Activated B cell treated with CpG ODN at 0.5 μM for 24 hours (primary cell): ENCODE data around the gene HEXD. TPM values are rescaled to one million over a fixed set of nuclear protein-coding genes. Genes with fewer than 3 reads are reported as not detected.

Source experiments
- ATAC-seq: fragments of 200-7000 bp; cut with Tn5 transposase; one replicate; pipeline ENCODE4 v1.10.0; 2021; ENCODE audit warnings: low read depth, mild to moderate bottlenecking, moderate library complexity
- CTCF ChIA-PET: fragments of 350-600 bp; sonication (Branson Sonifier 250); formaldehyde crosslinking; loops from one replicate; lab custom pipeline; 2021; ENCODE audit warnings: antibody characterized with exemption; lab: Charles Lee
- POLR2A ChIA-PET: fragments of 350-600 bp; sonication (Branson Sonifier 250); formaldehyde crosslinking; loops from one replicate; lab custom pipeline; 2021; ENCODE audit warnings: antibody characterized with exemption; lab: Charles Lee
- DNase-seq: peaks from one replicate; pipeline ENCODE4 v3.0.0; 2022
- H3K27ac Mint-ChIP-seq: one replicate; pipeline ENCODE4 v1.8.0; 2020; ENCODE audit warnings: mixed read lengths
- H3K27me3 Mint-ChIP-seq: one replicate; pipeline ENCODE4 v1.8.0; 2021; ENCODE audit warnings: mixed read lengths
- H3K36me3 Mint-ChIP-seq: one replicate; pipeline ENCODE4 v1.8.0; 2021; ENCODE audit warnings: low read depth, mixed read lengths
- H3K4me1 Mint-ChIP-seq: one replicate; pipeline ENCODE4 v1.8.0; 2021; ENCODE audit warnings: mixed read lengths
- H3K4me3 Mint-ChIP-seq: one replicate; pipeline ENCODE4 v1.8.0; 2020; ENCODE audit warnings: mild to moderate bottlenecking, mixed read lengths
- H3K9me3 Mint-ChIP-seq: one replicate; pipeline ENCODE4 v1.8.0; 2020; ENCODE audit warnings: mixed read lengths
- intact Hi-C: fragments of 100-400 bp; cut with micrococcal nuclease; formaldehyde crosslinking; loops from one replicate; pipeline ENCODE4 v1.15.1; 2024
- total RNA-seq: library from RNA; stranded (reverse); gene quantifications from 2 replicates; pipeline ENCODE4 v1.2.3, GENCODE V29; 2022
- TF ChIP-seq, protein P1 (sequence below): fragments of 200-600 bp; IDR thresholded peaks from one replicate; pipeline ENCODE4 v1.8.0; 2022; ENCODE audit warnings: antibody characterized with exemption, mild to moderate bottlenecking

The HEXD gene
- total RNA-seq, 1 donor from 2014 or later, result 88.8 TPM

DNA sequence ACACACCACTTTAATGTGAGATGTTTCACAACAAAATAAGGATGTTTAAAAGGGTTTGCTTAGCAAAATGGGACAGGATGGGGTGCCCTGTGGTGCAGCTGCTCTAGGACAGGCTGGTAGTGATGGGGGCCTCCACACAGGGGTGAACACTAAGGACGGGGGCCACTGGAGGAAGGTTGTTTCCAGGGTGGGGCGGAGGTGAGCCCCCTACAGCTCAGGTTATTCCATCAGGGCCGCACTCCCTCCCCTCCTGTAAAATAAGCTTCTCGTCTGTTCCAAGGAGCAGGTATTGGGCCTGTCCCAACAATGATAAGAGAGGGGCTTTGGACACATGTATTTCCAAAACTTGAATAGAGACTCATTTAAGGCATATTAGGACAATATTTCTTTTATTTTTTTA is 1.9 kb upstream of the HEXD start:
- peaks cover 32% of the 10 kb centered on the region for H3K36me3 Mint-ChIP-seq
- H3K9me3 Mint-ChIP-seq, result no peaks in the 10 kb centered on the region
- H3K4me1 Mint-ChIP-seq, result peaks cover 30% of the 10 kb centered on the region
- POLR2A ChIA-PET, result interaction anchor here (0.6 kb wide), 1 partner anchor 64 kb away, joined by 4 read pairs; no protein-coding TSS in a partner anchor
- no peak for DNase-seq
- ATAC-seq, result no peak
- CTCF ChIA-PET, result interaction anchor here (1.0 kb wide), 1 partner anchor 64 kb away, joined by 3 read pairs; no protein-coding TSS in a partner anchor
- H3K4me3 Mint-ChIP-seq, result no peak overlapping the region
- no peak overlapping the region for H3K27ac Mint-ChIP-seq
- no peaks in the 10 kb centered on the region for H3K27me3 Mint-ChIP-seq
- TF ChIP-seq, protein P1, sequence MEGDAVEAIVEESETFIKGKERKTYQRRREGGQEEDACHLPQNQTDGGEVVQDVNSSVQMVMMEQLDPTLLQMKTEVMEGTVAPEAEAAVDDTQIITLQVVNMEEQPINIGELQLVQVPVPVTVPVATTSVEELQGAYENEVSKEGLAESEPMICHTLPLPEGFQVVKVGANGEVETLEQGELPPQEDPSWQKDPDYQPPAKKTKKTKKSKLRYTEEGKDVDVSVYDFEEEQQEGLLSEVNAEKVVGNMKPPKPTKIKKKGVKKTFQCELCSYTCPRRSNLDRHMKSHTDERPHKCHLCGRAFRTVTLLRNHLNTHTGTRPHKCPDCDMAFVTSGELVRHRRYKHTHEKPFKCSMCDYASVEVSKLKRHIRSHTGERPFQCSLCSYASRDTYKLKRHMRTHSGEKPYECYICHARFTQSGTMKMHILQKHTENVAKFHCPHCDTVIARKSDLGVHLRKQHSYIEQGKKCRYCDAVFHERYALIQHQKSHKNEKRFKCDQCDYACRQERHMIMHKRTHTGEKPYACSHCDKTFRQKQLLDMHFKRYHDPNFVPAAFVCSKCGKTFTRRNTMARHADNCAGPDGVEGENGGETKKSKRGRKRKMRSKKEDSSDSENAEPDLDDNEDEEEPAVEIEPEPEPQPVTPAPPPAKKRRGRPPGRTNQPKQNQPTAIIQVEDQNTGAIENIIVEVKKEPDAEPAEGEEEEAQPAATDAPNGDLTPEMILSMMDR, result no peak
- intact Hi-C loops, result loop anchor here (5.0 kb wide), 2 partner anchors 209 to 281 kb away; partner anchors contain the start of gene RAB40B

DNA sequence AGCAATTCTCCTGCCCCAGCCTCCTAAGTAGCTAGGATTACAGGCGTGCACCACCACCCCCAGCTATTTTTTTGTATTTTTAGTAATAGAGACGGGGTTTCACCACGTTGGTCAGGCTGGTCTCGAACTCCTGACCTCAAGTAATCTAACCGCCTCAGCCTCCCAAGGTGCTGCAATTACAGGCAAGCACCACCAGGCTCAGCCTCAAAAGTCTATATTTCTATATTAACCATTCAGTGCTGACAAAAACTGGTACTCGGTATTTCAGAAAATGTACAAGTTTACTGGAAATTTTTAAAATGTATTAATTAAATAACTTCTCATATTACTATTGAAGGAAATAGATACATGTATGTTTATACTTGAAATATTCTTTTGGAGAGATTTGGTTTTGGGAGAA is 1.4 kb upstream of the HEXD start:
- Mint-ChIP-seq H3K36me3 (peaks cover 36% of the 10 kb centered on the region), H3K4me3 (no peak overlapping the region), H3K4me1 (peaks cover 30% of the 10 kb centered on the region), H3K27ac (no peak overlapping the region), H3K9me3 (no peaks in the 10 kb centered on the region), H3K27me3 (no peaks in the 10 kb centered on the region)
- DNase-seq (no peak), ATAC-seq (no peak)
- TF ChIP-seq, protein P1, result no peak
- ChIA-PET POLR2A (interaction anchor here (0.6 to 3.9 kb wide), 2 partner anchors 33 to 64 kb away, joined by 4 to 62 read pairs; partner anchors contain the start of gene CYBC1), CTCF (interaction anchor here (1.0 kb wide), 1 partner anchor 64 kb away, joined by 3 read pairs; no protein-coding TSS in a partner anchor)
- intact Hi-C loops, result loop anchor here (5.0 kb wide), 2 partner anchors 209 to 281 kb away; partner anchors contain the start of gene RAB40B

DNA sequence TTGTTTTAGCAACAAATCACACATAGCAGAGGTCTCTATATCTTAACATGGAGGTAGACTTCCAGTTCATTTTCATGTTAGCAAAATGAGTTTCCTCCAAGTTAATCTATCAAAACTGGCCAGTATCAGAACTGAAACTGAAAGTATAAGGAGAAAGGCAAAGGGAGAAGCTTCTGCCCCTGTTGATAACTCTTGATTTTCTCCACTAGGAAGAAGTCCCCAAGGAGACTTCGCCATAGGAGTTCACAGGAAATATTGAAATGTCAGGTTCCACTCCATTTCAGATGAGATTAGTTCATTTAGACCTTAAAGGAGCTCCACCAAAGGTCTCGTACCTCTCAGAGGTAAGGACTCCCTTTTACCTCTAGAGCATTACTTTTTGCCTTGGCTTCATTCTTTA is 1.4 kb downstream of the HEXD start:
- DNase-seq (no peak), ATAC-seq (no peak)
- TF ChIP-seq, protein P1, result no peak
- peaks cover 43% of the 10 kb centered on the region for H3K36me3 Mint-ChIP-seq
- H3K27ac Mint-ChIP-seq, result peak overlapping the region; percentile 69
- H3K4me3 Mint-ChIP-seq, result peak overlapping the region; percentile 83
- CTCF ChIA-PET, result interaction anchor here (1.0 kb wide), 2 partner anchors 29 to 362 kb away, joined by 3 to 4 read pairs; no protein-coding TSS in a partner anchor
- intact Hi-C loops, result loop anchor here (2.0 to 5.0 kb wide), 3 partner anchors 15 to 278 kb away; partner anchors contain the start of gene RAB40B
- POLR2A ChIA-PET, result interaction anchor here (0.5 to 3.9 kb wide), 11 partner anchors 12 to 127 kb away, joined by 3 to 62 read pairs (median 5); partner anchors contain the start of genes CYBC1 and NARF
- no peaks in the 10 kb centered on the region for H3K27me3 Mint-ChIP-seq
- H3K9me3 Mint-ChIP-seq, result no peaks in the 10 kb centered on the region
- peaks cover 25% of the 10 kb centered on the region for H3K4me1 Mint-ChIP-seq

DNA sequence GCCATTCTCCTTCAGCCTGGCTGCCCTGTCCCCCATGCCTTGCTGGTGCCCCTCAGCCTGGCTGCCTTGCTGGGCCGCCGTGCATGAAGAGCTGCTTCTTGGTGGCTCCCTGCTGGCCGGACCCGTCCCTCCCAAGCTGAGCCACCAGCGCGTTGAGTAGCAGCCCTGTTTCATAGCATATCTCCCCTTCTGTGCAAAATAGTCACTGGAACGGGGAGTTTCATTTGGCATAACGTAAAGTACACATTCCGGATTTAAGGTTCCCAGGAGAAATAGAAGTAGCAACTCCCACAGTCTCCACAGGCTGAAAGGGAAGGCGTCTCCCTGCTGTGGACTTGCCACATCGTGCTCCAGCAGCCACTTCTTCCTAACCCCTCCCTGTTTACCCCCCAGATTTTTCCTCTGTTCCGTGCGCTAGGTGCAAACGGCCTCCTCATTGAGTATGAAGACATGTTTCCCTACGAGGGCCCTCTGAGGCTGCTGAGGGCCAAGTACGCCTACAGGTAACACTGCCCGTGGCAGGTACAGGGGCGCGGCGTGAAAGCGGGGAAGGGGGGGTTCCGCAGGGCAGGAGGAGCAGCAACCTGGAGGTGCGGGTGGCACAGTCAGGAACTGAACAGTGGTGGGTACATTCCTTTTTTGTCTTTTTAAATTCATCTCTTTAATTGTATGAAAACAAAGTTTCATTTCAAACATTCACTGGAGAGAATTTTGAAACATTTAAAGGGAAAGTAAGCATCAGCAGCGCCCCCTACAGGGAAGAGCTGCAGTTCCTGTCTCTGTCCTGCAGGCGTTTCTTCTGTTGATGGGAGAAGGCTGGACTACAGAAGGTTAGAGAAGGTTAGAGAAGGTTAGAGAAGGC is 6.1 kb downstream of the HEXD start:
- no peaks in the 10 kb centered on the region for H3K27me3 Mint-ChIP-seq
- TF ChIP-seq, protein P1, result no peak
- H3K27ac Mint-ChIP-seq, result no peak overlapping the region
- H3K4me3 Mint-ChIP-seq, result no peak overlapping the region
- intact Hi-C loops, result no loop called here
- H3K36me3 Mint-ChIP-seq, result peaks cover 44% of the 10 kb centered on the region
- ChIA-PET CTCF (interaction anchor here (0.7 to 1.0 kb wide), 3 partner anchors 15 to 71 kb away, joined by 3 to 4 read pairs (median 3); no protein-coding TSS in a partner anchor), POLR2A (interaction anchor here (0.7 to 1.3 kb wide), 3 partner anchors 9 to 88 kb away, joined by 3 read pairs; no protein-coding TSS in a partner anchor)
- DNase-seq, result no peak
- H3K4me1 Mint-ChIP-seq, result peaks cover 24% of the 10 kb centered on the region
- peak; percentile 52 for ATAC-seq
- no peaks in the 10 kb centered on the region for H3K9me3 Mint-ChIP-seq

DNA sequence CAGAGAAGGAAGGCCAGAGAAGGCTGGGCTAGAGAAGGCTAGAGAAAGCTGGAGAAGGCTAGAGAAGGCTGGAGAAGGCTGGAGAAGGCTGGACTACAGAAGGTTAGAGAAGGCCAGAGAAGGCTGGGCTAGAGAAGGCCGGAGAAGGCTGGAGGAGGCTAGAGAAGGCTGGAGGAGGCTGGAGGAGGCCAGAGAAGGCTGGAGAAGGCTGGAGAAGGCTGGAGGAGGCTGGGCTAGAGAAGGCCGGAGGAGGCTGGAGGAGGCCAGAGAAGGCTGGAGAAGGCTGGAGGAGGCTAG is 6.7 kb downstream of the HEXD start:
- H3K36me3 Mint-ChIP-seq, result peaks cover 44% of the 10 kb centered on the region
- no peak overlapping the region for H3K4me3 Mint-ChIP-seq
- ATAC-seq (no peak), DNase-seq (no peak)
- intact Hi-C loops, result no loop called here
- no peaks in the 10 kb centered on the region for H3K27me3 Mint-ChIP-seq
- ChIA-PET POLR2A (interaction anchor here (1.0 to 1.3 kb wide), 2 partner anchors 9 to 33 kb away, joined by 3 read pairs; no protein-coding TSS in a partner anchor), CTCF (interaction anchor here (0.7 to 1.0 kb wide), 3 partner anchors 16 to 72 kb away, joined by 3 to 4 read pairs (median 3); no protein-coding TSS in a partner anchor)
- no peaks in the 10 kb centered on the region for H3K9me3 Mint-ChIP-seq
- H3K4me1 Mint-ChIP-seq, result peaks cover 24% of the 10 kb centered on the region
- H3K27ac Mint-ChIP-seq, result no peak overlapping the region
- TF ChIP-seq, protein P1, result no peak
